HepG2 (cell line): ENCODE measurements around the gene PPP1CA. TPM values are rescaled to one million over a fixed set of nuclear protein-coding genes. Genes with fewer than 3 reads are reported as not detected.

ENCODE experiments used
- BCL6 ChIP-seq: IDR thresholded peaks from 2 replicates; pipeline ENCODE4 v1.6.1; 2016; ENCODE audit warnings: missing genetic modification reagents, missing compliant biosample characterization
- CCAR2 ChIP-seq: fragments of 200-400 bp; formaldehyde crosslinking; optimal IDR thresholded peaks from 2 replicates; pipeline ENCODE3; 2018; ENCODE audit warnings: low read depth, mild to moderate bottlenecking, low read length, moderate library complexity
- DZIP1 ChIP-seq: sonication (generic); formaldehyde crosslinking; IDR thresholded peaks from 2 replicates; pipeline ENCODE4 v1.5.0; 2020; ENCODE audit warnings: mild to moderate bottlenecking, missing genetic modification reagents
- HMG20B ChIP-seq: conservative IDR thresholded peaks from 2 replicates; pipeline ENCODE4 v1.6.1; 2016; ENCODE audit warnings: missing genetic modification reagents, missing compliant biosample characterization
- KDM2A ChIP-seq: sonication (generic); formaldehyde crosslinking; IDR thresholded peaks from 2 replicates; pipeline ENCODE4 v1.4.0; 2020; ENCODE audit warnings: low read depth, missing genetic modification reagents, borderline replicate concordance
- KLF11 ChIP-seq: IDR thresholded peaks from 2 replicates; pipeline ENCODE4 v1.6.1; 2016; ENCODE audit warnings: missing compliant biosample characterization
- KMT2A ChIP-seq: sonication (generic); formaldehyde crosslinking; IDR thresholded peaks from 2 replicates; pipeline ENCODE4 v1.4.0; 2020; ENCODE audit warnings: missing genetic modification reagents
- NFKBIZ ChIP-seq: IDR thresholded peaks from 2 replicates; pipeline ENCODE4 v1.6.1; 2018; ENCODE audit warnings: missing genetic modification reagents, missing compliant biosample characterization
- PATZ1 ChIP-seq: sonication (generic); formaldehyde crosslinking; IDR thresholded peaks from 2 replicates; pipeline ENCODE4 v1.4.0; 2020; ENCODE audit warnings: missing genetic modification reagents
- PPARG ChIP-seq: conservative IDR thresholded peaks from 2 replicates; pipeline ENCODE4 v1.6.1; 2016; ENCODE audit warnings: missing biosample characterization, missing genetic modification reagents
- REXO4 ChIP-seq: sonication (generic); formaldehyde crosslinking; IDR thresholded peaks from 2 replicates; pipeline ENCODE4 v1.8.0; 2022; ENCODE audit warnings: missing genetic modification reagents, mild to moderate bottlenecking, borderline replicate concordance
- SOX5 ChIP-seq: IDR thresholded peaks from 2 replicates; pipeline ENCODE4 v1.6.1; 2016; ENCODE audit warnings: borderline replicate concordance
- UBTF ChIP-seq: sonication (generic); formaldehyde crosslinking; IDR thresholded peaks from 2 replicates; pipeline ENCODE4 v1.4.0; 2020; ENCODE audit warnings: mild to moderate bottlenecking, missing genetic modification reagents
- XRCC5 ChIP-seq: fragments of 200-400 bp; formaldehyde crosslinking; optimal IDR thresholded peaks from 2 replicates; pipeline ENCODE3; 2017; ENCODE audit warnings: mild to moderate bottlenecking, low read length
- ZNF280D ChIP-seq: sonication (generic); formaldehyde crosslinking; IDR thresholded peaks from 2 replicates; pipeline ENCODE4 v1.5.1; 2020; ENCODE audit warnings: mild to moderate bottlenecking, missing genetic modification reagents
- ZNF331 ChIP-seq: sonication (generic); formaldehyde crosslinking; IDR thresholded peaks from 2 replicates; pipeline ENCODE4 v1.4.0; 2020; ENCODE audit warnings: missing genetic modification reagents
- ZNF572 ChIP-seq: sonication (generic); formaldehyde crosslinking; IDR thresholded peaks from 2 replicates; pipeline ENCODE4 v1.5.1; 2020; ENCODE audit warnings: mild to moderate bottlenecking, missing genetic modification reagents
- polyA plus RNA-seq, 8 experiments: library from polyadenylated mRNA; depleted of rRNA in 3 of 8; stranded (reverse) in 7 of 8; unstranded in 1 of 8; fragments of >200 nt; fragmentation: Illumina TruSeq in 4 of 8; extraction: Trizol in 4 of 8; gene quantifications; 2 replicates each; pipeline versions ENCODE4 v1.2.1 to v1.2.3, GENCODE V29; 2011 to 2016; ENCODE audit warnings: low read depth in 4 of 8, missing spikeins in 1 of 8, mixed read lengths in 1 of 8; ENCODE audit not compliant: insufficient read depth in 1 of 8
- total RNA-seq, 5 experiments: library from RNA; depleted of rRNA; stranded (reverse); fragments of >200 nt; fragmentation: Illumina TruSeq; extraction: Trizol; gene quantifications; 2 replicates each; pipeline ENCODE4 v1.2.3, GENCODE V29; 2016; ENCODE audit warnings: low read depth in 1 of 5

The PPP1CA gene
- total and polyA plus RNA-seq, 2 of the 13 experiments (the other 11 are each of a cell fraction or from before 2014, with no cell fraction given): 149 to 170 TPM

GRCh38 chr11:67356864-67357561 is 44.6 kb downstream of the PPP1CA start (continued):
- TF ChIP-seq KDM2A (CRISPR knock-in tag) (peak; percentile 40), ZNF331 (peak; percentile 47; the same call in 1 of the 2 replicates), NFKBIZ (CRISPR knock-in tag) (0 out of 2 replicates have a peak, but pooled peaks have one; percentile 51), KMT2A (CRISPR knock-in tag) (no peak), ZNF280D (CRISPR knock-in tag) (0 out of 2 replicates have a peak, but pooled peaks have one; percentile 19), BCL6 (peak; percentile 34; the same call in 1 of the 2 replicates), XRCC5 (peak; percentile 79), ZNF572 (peak; percentile 74), UBTF (CRISPR knock-in tag) (0 out of 2 replicates have a peak, but pooled peaks have one; percentile 31), DZIP1 (no peak), CCAR2 (peak; percentile 53), REXO4 (no peak), KLF11 (no peak), PATZ1 (CRISPR knock-in tag) (peak; percentile 35; the same call in 1 of the 2 replicates), HMG20B (CRISPR knock-in tag) (0 out of 2 replicates have a peak, but pooled peaks have one; percentile 49), PPARG (CRISPR knock-in tag) (0 out of 2 replicates have a peak, but pooled peaks have one; percentile 26), SOX5 (CRISPR knock-in tag) (peak; percentile 19; the same call in 1 of the 2 replicates)
